ENCODE results near the gene BCAS3.
"Not testable (repeated sequence)": the region's sequence is repeated elsewhere in the genome, so short reads cannot be mapped to it uniquely, and the experiment has no call there.

BCAS3 gene

DNA sequence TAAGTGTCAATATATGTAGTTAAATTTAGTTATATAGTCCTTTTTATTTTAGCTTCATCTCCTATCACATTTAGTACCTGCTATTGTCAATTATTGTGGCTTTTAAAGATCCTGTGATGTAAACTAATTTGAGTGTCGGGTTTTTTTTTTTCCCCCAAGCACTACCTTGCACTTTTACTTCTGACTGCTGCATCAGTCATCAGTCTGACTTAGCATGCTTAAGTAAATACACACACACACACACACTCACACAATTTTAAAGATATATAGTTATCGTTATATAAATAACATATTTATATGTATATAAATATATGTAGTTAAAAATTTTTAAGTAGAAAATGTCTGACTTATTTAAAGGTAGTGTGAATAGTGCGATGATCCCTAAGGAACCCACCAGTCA lies 127.2 kb downstream of the BCAS3 start:
- Histone ChIP-seq H3K9ac (ENCODE audit: low read length) (no peak overlapping the region), H3K9me2 (ENCODE audit: low read depth, low read length) (no peaks in the 10 kb centered on the region), H3K4me2 (ENCODE audit: low read length) (no peak overlapping the region), H3K27me3 (ENCODE audit: insufficient read depth, low read length) (no peaks in the 10 kb centered on the region), H3K36me3 (ENCODE audit: insufficient read depth, low read length) (no peaks in the 10 kb centered on the region), H3F3A (ENCODE audit: insufficient read depth, low read length) (no peaks in the 10 kb centered on the region), H3K9me3 (ENCODE audit: low read length) (no peaks in the 10 kb centered on the region), H2AFZ (ENCODE audit: low read length) (no peak overlapping the region), H3K79me2 (ENCODE audit: insufficient read depth, low read length) (no peaks in the 10 kb centered on the region), H3K27ac (ENCODE audit: low read depth, low read length, poor library complexity, severe bottlenecking) (no peak overlapping the region), H3K4me3 (ENCODE audit: low read depth, low read length, poor library complexity, severe bottlenecking) (no peak overlapping the region), H3K4me1 (ENCODE audit: insufficient read depth, low read length, severe bottlenecking) (no peaks in the 10 kb centered on the region), H4K20me1 (ENCODE audit: insufficient read depth, low read length) (no peaks in the 10 kb centered on the region)
- TF ChIP-seq EZH2 (IDR thresholded peaks at IDR 0.05; ENCODE audit: borderline replicate concordance, low read length): no peak

GRCh38 chr17:60809421-60809820 lies 131.8 kb downstream of the BCAS3 start:
- TF ChIP-seq, protein P1, sequence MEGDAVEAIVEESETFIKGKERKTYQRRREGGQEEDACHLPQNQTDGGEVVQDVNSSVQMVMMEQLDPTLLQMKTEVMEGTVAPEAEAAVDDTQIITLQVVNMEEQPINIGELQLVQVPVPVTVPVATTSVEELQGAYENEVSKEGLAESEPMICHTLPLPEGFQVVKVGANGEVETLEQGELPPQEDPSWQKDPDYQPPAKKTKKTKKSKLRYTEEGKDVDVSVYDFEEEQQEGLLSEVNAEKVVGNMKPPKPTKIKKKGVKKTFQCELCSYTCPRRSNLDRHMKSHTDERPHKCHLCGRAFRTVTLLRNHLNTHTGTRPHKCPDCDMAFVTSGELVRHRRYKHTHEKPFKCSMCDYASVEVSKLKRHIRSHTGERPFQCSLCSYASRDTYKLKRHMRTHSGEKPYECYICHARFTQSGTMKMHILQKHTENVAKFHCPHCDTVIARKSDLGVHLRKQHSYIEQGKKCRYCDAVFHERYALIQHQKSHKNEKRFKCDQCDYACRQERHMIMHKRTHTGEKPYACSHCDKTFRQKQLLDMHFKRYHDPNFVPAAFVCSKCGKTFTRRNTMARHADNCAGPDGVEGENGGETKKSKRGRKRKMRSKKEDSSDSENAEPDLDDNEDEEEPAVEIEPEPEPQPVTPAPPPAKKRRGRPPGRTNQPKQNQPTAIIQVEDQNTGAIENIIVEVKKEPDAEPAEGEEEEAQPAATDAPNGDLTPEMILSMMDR (IDR thresholded peaks at IDR 0.05; ENCODE audit: low read length): no peak
- no peak for TF ChIP-seq EZH2 (IDR thresholded peaks at IDR 0.05; ENCODE audit: borderline replicate concordance, low read length)
- Histone ChIP-seq H3K79me2 (ENCODE audit: insufficient read depth, low read length) (no peaks in the 10 kb centered on the region), H3K9me3 (ENCODE audit: low read length) (no peaks in the 10 kb centered on the region), H4K20me1 (ENCODE audit: insufficient read depth, low read length) (no peaks in the 10 kb centered on the region), H3K36me3 (ENCODE audit: insufficient read depth, low read length) (no peaks in the 10 kb centered on the region), H3F3A (ENCODE audit: insufficient read depth, low read length) (no peaks in the 10 kb centered on the region), H3K4me1 (ENCODE audit: insufficient read depth, low read length, severe bottlenecking) (no peaks in the 10 kb centered on the region), H3K9me2 (ENCODE audit: low read depth, low read length) (no peaks in the 10 kb centered on the region), H3K27ac (ENCODE audit: low read depth, low read length, poor library complexity, severe bottlenecking) (no peak overlapping the region), H3K4me3 (ENCODE audit: low read depth, low read length, poor library complexity, severe bottlenecking) (no peak overlapping the region), H3K4me2 (ENCODE audit: low read length) (no peak overlapping the region), H3K27me3 (ENCODE audit: insufficient read depth, low read length) (no peaks in the 10 kb centered on the region), H2AFZ (ENCODE audit: low read length) (no peak overlapping the region), H3K9ac (ENCODE audit: low read length) (no peak overlapping the region)

DNA sequence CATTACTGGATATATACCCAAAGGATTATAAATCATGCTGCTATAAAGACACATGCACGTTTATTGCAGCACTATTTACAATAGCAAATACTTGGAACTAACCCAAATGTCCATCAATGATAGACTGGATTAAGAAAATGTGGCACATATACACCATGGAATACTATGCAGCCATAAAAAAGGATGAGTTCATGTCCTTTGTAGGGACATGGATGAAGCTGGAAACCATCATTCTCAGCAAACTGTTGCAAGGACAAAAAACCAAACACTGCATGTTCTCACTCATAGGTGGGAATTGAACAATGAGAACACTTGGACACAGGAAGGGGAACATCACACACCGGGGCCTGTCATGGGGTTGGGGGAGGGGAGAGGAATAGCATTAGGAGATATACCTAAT lies 137.3 kb downstream of the BCAS3 start:
- H3K4me1 ChIP-seq (ENCODE audit: insufficient read depth, low read length, severe bottlenecking); H3K9me3 ChIP-seq (ENCODE audit: low read length); H3K4me3 ChIP-seq (ENCODE audit: low read depth, low read length, poor library complexity, severe bottlenecking); H3K27me3 ChIP-seq (ENCODE audit: insufficient read depth, low read length); H3F3A ChIP-seq (ENCODE audit: insufficient read depth, low read length); H3K4me2 ChIP-seq (ENCODE audit: low read length); H2AFZ ChIP-seq (ENCODE audit: low read length); H3K79me2 ChIP-seq (ENCODE audit: insufficient read depth, low read length); H3K36me3 ChIP-seq (ENCODE audit: insufficient read depth, low read length); H3K27ac ChIP-seq (ENCODE audit: low read depth, low read length, poor library complexity, severe bottlenecking); H3K9me2 ChIP-seq (ENCODE audit: low read depth, low read length); H3K9ac ChIP-seq (ENCODE audit: low read length); H4K20me1 ChIP-seq (ENCODE audit: insufficient read depth, low read length): not testable (repeated sequence)

- H3K4me2 ChIP-seq (ENCODE audit: low read length): no peak overlapping the region
- H3K27ac ChIP-seq (ENCODE audit: low read depth, low read length, poor library complexity, severe bottlenecking): no peak overlapping the region
- H4K20me1 ChIP-seq (ENCODE audit: insufficient read depth, low read length): no peaks in the 10 kb centered on the region
- H2AFZ ChIP-seq (ENCODE audit: low read length): no peak overlapping the region
- no peak overlapping the region for H3K9ac ChIP-seq (ENCODE audit: low read length)
- no peaks in the 10 kb centered on the region for H3F3A ChIP-seq (ENCODE audit: insufficient read depth, low read length)
- H3K36me3 ChIP-seq (ENCODE audit: insufficient read depth, low read length): no peaks in the 10 kb centered on the region
- H3K9me2 ChIP-seq (ENCODE audit: low read depth, low read length): no peaks in the 10 kb centered on the region
- no peaks in the 10 kb centered on the region for H3K9me3 ChIP-seq (ENCODE audit: low read length)
- H3K27me3 ChIP-seq (ENCODE audit: insufficient read depth, low read length): no peaks in the 10 kb centered on the region
- no peaks in the 10 kb centered on the region for H3K4me1 ChIP-seq (ENCODE audit: insufficient read depth, low read length, severe bottlenecking)
- TF ChIP-seq, protein P1 (IDR thresholded peaks at IDR 0.05; ENCODE audit: low read length): no peak
- TF ChIP-seq EZH2 (IDR thresholded peaks at IDR 0.05; ENCODE audit: borderline replicate concordance, low read length): no peak
- H3K79me2 ChIP-seq (ENCODE audit: insufficient read depth, low read length): no peaks in the 10 kb centered on the region
- H3K4me3 ChIP-seq (ENCODE audit: low read depth, low read length, poor library complexity, severe bottlenecking): no peak overlapping the region
These were observed 139.5 kb downstream of the BCAS3 start for GRCh38 chr17:60817192-60817591.

Data from OCI-LY1 (cell line).